ENCODE measurements around the gene PPP2R3A.

DNA sequence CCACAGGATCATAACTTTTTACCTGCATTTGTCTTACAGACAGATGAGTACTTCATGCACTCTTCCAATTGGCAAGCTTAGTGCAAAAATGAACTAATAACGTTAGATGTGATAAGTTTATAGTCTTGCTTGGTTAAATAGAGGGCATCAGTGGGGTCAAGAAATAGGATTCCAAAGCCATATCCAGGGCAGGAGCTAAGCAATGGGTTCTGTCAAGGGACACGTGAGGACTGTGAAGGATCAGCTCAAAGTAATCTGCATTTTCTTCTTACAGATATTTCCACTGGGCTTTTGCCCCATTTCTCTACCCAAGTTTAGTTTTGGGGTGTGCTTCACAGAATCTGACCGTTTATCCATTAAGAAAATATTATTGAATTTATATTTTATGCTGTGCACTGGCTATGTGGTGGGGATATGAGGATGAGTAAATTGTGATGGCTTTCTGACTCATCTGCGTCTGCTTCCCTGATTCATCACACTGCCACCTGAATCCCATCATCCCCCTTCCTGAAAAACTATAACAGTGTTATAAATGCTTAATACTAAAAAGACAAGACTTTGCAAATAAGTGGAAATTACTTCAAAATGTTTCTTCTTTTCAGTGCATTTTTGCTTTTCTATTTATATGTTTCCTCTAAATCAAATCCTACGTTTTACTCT, 17.5 kb downstream of the PPP2R3A start:
- TF ChIP-seq, protein P1, sequence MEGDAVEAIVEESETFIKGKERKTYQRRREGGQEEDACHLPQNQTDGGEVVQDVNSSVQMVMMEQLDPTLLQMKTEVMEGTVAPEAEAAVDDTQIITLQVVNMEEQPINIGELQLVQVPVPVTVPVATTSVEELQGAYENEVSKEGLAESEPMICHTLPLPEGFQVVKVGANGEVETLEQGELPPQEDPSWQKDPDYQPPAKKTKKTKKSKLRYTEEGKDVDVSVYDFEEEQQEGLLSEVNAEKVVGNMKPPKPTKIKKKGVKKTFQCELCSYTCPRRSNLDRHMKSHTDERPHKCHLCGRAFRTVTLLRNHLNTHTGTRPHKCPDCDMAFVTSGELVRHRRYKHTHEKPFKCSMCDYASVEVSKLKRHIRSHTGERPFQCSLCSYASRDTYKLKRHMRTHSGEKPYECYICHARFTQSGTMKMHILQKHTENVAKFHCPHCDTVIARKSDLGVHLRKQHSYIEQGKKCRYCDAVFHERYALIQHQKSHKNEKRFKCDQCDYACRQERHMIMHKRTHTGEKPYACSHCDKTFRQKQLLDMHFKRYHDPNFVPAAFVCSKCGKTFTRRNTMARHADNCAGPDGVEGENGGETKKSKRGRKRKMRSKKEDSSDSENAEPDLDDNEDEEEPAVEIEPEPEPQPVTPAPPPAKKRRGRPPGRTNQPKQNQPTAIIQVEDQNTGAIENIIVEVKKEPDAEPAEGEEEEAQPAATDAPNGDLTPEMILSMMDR (conservative IDR thresholded peaks at IDR 0.05): no peak
- no peak for TF ChIP-seq ZFX (IDR thresholded peaks at IDR 0.05)

All from C4-2B (cell line).